ENCODE data around the gene ICE1. TPM values are rescaled to one million over a fixed set of nuclear protein-coding genes. Genes with fewer than 3 reads are reported as not detected.
"Not testable (repeated sequence)": the region's sequence is repeated elsewhere in the genome, so short reads cannot be mapped to it uniquely, and the experiment has no call there.

The ICE1 gene
- polyA plus RNA-seq (2013, experiment 1 of 2; ENCODE audit: insufficient read length), result 16.7 TPM
- polyA plus RNA-seq (2013, experiment 2 of 2; ENCODE audit: insufficient read length), result 20.5 TPM

GRCh38 chr5:5421961-5422818 is at the start of gene ICE1:
Gene ICE1 (plus strand): TSS chr5:5422677. CDS start chr5:5422916, 239 bp downstream.
- DNase-seq, result peak; percentile 98

GRCh38 chr5:5372930-5373329 is 49.5 kb upstream of the ICE1 start:
- DNase-seq, result no peak

GRCh38 chr5:5373351-5373989 is 49.0 kb upstream of the ICE1 start:
- peak; percentile 51 for DNase-seq

GRCh38 chr5:5374009-5374715 is 48.3 kb upstream of the ICE1 start:
- peak; percentile 85 for DNase-seq

GRCh38 chr5:5377780-5378179 is 44.7 kb upstream of the ICE1 start:
- no peak for DNase-seq

GRCh38 chr5:5378531-5378930 is 43.9 kb upstream of the ICE1 start:
- no peak for DNase-seq

GRCh38 chr5:5380298-5380697 is 42.2 kb upstream of the ICE1 start:
- no peak for DNase-seq

- no peak for DNase-seq
Observed at GRCh38 chr5:5381310-5381913, 41.1 kb upstream of the ICE1 start.

- DNase-seq, result no peak
Observed at GRCh38 chr5:5383461-5383860, 39.0 kb upstream of the ICE1 start.

- no peak for DNase-seq
Observed at GRCh38 chr5:5384660-5385330, 37.7 kb upstream of the ICE1 start.

GRCh38 chr5:5385331-5385662 is 37.2 kb upstream of the ICE1 start:
- no peak for DNase-seq

- no peak for DNase-seq
Observed at GRCh38 chr5:5386329-5386728, 36.1 kb upstream of the ICE1 start.

GRCh38 chr5:5387192-5387591 is 35.3 kb upstream of the ICE1 start:
- no peak for DNase-seq

- DNase-seq, result no peak
Observed at GRCh38 chr5:5387777-5388176, 34.7 kb upstream of the ICE1 start.

GRCh38 chr5:5390121-5390869 is 32.2 kb upstream of the ICE1 start:
- DNase-seq, result peak; percentile 25

- not testable (repeated sequence) for DNase-seq
Observed at GRCh38 chr5:5392504-5392903, 30.0 kb upstream of the ICE1 start.

GRCh38 chr5:5394384-5394986 is 28.0 kb upstream of the ICE1 start:
- peak; percentile 64 for DNase-seq

- DNase-seq, result not testable (repeated sequence)
Observed at GRCh38 chr5:5395093-5395492, 27.4 kb upstream of the ICE1 start.

- DNase-seq, result no peak
Observed at GRCh38 chr5:5398071-5398470, 24.4 kb upstream of the ICE1 start.

GRCh38 chr5:5401095-5401494 is 21.4 kb upstream of the ICE1 start:
- DNase-seq, result no peak

- DNase-seq, result peak; percentile 32
Observed at GRCh38 chr5:5403741-5404140, 18.7 kb upstream of the ICE1 start.
